GM18907 (cell line): Measurements from ENCODE around the gene RGS7.

Source experiments
- ATAC-seq: cut with Tn5 transposase; IDR thresholded peaks from one replicate; pipeline ENCODE4 v1.9.1; 2021; ENCODE audit warnings: mild to moderate bottlenecking, moderate library complexity; ENCODE audit not compliant: unreplicated experiment

The RGS7 gene

DNA sequence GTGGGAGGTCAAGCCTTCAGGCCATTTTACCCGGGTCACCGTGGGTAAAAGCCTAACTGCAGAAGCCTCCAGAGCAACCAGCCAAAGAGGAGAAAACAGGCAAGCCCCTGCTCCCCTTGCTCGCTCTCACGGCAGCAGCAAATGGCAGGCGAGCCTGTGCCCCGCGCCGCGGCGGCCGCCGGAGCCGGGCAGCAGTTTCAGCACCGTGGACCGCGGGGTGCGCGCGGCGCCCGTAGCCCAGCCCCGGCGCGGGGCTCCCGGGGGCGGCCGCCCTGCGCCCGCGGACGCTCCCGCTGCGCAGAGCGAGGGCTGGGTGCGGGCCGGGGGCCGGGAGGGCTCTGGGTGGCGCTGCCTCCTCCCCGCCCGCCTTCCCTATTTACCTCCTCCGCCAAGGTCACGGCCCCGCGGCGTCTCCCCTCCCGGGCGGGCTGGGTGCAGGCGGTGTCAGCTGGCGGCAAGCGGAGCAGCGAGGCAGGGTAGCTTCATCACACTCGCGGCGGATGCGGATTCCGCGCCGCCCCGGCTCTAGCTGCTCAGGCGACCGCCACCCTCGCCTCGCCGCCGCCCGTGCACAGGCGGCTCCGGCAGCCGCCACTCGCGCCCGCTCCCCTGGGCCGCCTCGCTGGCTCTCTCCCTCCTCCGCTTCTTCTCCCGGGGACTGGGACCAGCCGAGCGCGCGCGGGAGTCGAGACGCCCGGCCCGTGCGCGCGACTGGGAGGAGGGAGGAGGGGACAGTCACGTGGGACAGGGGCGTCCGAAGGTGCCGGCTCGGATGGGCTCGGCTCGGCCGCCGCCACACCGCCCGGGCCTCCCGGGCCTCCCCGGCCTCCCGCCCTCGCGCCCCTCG is at the start of gene RGS7:
Gene RGS7 (minus strand): TSS at position 687 of the 847 bp plus-strand sequence.
- peak; percentile 71 for ATAC-seq

DNA sequence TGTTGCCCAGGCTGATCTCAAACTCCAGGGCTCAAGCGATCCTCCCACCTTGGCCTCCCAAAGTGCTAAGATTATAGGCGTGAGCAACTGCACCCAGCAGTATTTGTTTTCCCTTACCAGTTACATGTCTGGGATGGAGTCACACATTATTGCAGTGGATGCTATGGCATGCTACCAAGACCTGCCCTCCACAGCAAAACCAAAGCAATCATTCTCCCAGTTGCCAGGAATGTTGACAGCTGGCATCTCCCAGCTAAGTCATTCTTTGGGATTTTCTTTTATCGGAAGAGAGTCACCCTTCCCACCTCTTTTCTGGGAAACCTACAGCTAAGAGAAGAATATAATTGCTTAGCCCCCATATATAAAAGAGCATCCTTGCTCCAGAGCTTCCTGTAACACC is 49.4 kb upstream of the RGS7 start:
- ATAC-seq: no peak

DNA sequence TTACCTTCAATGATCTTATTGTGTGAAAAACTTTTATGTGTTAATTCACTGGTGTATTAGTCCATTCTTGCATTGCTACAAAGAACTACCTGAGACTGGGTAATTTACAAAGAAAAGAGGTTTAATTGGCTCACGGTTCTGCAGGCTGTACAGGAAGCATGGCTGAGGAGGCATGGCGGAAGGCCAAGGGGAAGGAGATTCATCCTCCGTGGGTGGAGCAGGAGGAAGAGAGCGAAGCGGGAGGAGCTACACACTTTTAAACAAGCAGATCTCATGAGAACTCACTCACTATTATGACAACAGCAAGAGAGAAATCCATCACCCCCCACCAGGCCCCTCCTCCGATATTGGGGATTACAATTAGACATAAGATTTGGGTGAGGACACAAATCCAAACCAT is 44.2 kb upstream of the RGS7 start:
- no peak for ATAC-seq

DNA sequence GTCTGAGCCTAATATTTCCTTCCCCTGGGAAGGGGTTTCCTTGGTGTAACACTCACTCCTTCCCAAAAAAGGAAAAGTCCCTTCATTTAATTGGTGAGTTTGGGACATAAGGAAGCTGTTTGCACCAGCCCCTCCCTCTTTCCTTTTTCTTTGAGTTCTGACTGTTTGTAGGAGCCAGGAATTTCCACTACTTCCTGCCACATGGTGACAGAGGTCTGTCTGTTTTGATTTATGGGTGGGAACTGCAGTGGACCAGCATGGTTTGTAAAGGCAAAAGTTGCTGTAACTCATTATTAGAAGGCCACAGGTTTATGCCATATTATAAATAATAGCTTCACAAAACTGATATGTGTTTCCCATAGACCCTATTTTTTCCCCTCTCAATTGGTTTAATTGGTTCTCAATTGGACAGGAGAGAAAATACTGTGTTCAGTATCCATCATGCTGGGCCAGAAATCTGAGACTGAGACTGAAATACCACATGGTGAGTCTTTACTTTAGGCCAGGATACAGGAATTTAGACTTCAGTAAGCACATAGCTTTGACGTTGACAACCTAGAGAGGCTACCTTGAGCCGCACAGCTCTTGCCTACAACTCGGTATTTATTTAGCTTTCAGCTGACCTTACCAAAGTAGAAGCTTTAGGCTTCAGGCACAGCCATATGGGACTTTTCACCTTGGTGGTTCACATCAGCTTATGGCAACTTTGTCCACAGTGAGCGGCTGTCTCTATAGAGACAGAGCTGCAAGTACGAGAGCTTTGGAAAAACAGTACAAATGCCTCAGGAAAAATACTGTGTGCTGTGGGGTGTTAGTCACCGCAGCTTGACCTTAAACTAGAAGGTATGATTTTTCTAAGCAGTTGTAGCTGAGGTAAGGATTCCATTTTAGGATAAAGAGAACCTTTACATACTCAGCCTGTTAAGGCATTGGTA is 40.0 kb upstream of the RGS7 start:
- no peak for ATAC-seq

DNA sequence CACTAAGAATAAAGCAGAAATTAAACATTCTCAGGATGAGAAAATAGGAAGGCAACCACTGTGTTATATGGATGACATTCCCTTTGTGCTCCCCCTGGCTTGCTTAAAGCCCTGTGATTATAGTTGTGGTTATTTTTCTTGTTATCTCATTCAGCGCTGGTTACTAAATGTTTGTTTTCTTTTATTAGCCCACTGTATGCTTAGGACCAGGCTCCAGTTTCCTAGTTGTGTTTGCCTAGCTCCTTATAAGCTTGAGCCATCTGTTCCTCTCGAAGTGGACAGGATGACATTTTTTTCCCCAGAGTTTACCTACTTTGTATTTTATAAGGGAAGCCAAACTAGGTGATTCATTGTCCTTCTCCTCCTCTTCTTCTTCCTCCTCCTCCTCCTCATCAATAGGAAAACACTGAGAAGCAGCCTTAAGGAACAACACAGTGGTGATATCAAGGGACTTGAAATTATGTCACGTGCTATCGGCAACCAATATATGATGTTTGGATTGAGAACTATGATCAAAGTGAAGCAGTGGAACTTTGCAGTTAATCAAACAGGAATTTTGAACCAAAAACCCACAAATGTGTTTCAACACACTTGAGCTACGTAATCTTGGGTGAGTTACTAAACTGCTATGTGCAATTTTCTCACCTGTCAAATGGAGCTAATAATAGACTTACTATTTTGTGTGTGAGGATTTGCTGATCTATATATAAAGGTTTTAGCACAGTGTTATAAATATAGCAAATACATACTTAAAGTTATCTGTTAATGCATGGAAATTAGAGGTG is 35.1 kb upstream of the RGS7 start:
- ATAC-seq: no peak

DNA sequence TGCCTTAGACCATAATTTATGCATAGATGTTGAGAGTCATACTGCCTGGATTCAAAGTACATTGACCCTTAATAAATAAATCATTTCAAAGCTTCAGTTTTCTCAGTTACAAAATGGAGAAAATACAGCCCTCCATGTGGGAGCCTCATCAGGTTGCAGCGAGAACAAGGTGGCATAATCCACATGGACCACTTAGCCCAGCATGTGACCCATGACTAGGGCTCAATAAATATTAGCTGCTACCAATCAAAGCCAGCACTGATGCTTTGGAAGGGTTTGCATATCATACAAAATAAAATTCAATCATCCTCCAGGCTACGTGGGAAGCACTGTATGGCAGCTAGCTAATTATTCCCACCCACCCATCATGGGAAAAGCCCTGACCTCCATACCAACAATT is 33.5 kb upstream of the RGS7 start:
- no peak for ATAC-seq

DNA sequence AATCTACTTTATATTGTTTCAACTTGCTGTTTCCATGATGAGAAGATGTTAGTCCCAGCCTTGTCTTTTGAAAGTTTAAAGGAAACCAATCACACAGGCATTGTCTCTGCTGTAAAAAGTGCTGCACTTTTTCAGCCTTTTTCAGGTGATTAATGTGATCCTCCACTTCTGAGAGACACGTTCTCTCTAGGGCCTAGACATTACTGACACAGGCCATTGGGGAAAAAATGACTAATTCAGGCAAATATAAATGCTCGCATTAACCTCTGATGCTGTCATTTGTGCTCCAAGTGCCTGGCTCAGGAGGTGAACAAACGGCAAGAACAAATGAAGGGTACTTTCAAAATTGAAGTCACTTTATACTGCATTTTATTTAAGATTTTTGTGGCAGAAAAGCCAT is 32.4 kb upstream of the RGS7 start:
- no peak for ATAC-seq

DNA sequence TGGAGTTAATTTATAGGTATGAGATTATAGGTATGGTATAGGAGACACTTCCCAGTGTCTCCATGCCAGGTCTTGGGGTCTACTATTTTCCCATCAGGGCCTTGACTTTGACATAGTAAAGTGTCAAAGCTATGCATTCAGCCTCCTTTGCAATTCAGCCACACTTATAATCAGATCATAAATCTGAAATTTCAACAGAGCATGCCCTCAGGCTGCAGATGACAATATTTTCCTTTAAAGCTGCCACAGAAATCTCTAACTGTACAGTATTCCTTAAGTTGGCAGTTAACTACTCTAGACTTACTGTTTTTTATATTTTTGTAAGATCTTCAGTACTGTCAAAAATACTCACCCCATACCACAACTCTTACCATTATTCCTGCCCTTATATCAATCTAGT is 30.2 kb upstream of the RGS7 start:
- no peak for ATAC-seq

DNA sequence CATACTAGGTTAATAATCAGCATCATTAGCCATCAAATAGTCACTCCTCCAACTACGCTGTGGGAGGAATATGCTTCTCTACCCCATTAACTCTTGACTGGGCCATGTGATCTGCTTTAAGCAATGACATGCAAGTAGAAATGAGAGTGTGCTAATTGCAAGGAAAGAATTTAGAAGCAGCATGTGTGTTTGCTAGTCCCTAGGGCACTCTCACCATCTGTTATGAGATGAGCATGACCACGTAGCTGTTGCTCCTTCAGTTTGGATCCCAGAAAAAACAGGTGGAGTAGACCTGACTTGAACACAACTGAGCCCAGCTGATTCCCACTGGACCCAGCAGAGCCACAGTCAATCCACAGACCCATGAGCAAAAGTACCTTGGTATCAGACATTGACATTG is 19.7 kb upstream of the RGS7 start:
- ATAC-seq: no peak

DNA sequence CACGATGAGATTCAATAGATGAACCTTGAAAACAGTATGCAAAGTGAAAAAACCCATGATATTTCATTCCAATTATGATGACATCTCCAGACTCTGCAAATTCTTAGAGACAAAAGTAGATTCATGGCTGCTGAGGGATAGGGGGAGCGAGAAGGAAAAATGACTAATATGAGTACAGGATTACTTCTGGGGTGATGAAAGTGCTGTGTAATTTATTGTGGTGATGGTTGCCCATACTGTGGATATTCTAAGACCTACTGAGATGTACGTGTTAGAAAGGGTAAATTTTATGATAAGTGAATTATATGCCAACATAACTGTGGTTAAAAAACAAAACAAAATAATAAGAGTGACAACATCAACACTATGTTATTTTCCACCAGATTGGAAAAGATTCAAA is 18.9 kb upstream of the RGS7 start:
- ATAC-seq: no peak

DNA sequence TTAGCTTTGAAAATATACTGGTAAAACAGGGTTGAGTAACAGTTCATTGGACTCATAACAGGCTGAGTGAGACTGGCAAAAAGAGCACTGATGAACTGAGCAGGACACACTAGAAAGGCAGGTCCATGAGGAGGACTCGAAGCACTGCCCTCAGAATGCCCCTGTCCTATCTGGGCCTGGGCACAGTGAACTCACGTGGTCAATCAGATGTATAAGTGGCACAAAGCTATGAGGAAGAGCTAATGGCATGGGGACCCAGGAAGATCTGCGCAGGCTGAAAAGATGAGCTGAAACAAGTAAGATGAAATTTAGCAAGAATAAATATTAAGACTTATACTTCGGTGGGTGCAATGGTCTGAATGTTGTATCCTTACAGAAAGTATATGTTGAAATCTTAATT is 9.2 kb upstream of the RGS7 start:
- ATAC-seq: no peak

DNA sequence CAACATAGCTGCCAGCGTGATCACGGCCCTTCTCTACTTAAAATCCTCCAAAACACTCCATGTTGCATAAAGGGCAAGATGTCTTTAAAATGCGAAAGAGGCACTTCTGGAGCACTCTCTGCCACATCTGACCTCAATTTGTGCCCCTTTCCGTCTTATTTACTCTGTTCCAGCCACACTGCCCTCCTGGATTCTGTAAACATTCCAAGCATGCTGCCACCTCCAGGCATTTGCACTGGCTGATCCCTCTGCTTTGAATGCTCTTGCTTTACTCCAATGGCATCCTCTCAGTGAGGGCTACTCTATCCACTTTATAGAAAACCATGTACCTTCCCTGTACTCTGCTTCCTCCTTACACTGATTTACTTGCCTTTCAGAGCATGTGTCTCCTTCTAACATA is 5.3 kb upstream of the RGS7 start:
- ATAC-seq: no peak

DNA sequence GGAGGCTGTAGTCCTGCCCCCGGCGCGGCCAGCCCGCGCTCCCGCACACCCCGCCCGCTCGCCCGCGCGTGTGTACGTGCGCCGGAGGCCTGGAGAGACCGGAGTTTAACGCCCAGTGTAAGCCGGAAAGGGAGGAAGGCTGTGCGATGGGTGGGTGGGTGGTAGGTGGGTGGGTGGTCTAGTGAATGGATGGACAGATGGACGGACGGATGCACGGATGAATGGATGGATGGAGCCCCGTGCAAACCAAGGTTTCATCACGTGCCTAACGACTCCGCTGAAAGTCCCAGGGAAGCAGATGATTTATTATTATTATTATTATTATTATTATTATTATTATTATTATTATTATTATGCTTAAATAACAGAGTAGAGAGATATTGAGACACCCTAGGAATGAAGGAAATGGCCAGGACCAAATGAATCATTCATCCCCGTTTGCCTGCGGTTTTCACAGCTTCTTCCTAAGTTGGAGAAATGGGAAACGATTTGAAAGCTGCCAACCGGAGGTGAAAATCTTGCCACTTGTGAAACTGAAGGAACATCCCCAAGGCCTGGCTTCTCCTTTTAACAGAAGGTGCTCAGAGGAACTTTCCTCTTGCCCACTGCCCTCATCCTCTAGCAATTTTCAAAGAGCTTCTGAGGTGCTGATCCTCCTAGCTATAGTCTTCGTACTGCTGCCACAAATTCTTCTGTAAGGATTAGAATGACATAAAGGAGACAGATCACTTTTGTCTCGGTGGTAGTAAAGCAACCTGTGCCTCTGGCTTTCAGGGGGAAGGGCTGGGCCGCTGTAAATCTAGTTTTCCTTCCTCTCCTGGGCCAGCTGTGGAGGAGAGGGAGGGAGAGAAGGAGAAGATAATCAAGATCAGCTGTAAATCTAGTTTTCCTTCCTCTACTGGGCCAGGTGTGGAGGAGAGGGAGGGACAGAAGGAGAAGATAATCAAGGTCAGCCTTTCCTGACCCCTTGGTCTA is 648 bp upstream of the RGS7 start:
- no peak for ATAC-seq

DNA sequence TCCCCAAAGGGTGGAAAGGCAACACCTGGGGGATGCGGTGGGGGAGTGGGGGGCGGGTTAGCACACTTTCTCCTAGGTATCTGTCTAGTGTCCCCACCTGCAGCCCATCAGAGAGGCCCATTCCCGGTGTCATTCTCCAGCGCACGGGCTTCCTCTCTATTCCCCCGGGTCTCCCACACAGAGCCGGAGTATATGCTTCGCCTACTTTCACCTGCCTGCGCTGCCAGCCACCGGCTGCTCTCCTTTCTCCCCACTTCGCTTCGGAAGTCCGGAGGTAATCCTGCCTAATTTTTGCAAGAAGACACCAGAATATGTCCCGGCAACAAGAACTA is 852 bp downstream of the RGS7 start:
- no peak for ATAC-seq

DNA sequence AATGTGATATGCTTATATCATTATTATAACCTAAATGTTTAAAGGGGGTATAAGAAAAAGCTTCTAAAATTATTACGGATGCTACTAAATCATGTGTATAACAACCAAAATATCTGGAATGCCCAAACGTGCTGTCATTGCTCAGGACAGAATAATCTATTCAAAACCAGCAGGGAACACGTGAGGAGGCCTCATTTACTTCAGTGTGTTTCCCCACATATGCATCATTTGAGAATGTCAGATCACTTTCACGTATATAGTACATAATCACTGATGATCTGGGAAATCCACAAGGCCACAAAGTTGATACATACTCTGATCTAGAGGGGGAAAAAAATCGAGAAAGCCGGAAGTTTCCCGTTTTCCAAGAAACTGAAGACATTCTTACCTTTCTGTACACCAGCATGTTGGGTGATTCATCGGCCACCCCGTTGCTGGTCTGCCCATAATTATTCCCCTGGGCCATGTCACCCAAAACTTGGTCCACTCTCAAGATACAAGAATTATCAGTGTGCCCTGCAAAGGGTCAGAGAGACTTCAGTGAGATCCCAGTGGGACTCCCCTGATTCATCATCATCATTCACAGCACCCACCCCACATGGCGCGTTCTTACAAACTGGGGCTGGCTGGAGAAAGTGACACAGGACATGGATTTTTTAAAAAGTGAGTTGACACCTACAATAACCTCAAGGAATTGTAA is 1.5 kb downstream of the RGS7 start:
- ATAC-seq: no peak

DNA sequence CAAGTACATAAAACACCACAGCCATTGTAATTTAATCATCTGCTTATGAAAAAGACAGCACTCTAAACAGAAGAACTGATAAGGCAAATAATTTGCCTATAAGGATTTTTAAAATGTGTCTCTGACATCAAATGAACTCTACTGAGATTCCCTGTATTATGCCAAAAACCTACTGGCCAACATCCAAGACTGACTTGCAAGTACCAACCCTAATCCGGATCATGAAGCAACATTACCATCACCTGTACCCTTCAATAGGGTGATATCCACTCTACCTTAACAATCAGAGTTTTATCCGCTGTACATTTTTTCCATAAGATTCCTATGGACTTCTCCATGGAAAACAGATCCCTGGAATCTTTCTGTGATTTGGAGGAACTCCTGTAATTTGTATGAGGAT is 4.6 kb downstream of the RGS7 start:
- ATAC-seq: no peak

DNA sequence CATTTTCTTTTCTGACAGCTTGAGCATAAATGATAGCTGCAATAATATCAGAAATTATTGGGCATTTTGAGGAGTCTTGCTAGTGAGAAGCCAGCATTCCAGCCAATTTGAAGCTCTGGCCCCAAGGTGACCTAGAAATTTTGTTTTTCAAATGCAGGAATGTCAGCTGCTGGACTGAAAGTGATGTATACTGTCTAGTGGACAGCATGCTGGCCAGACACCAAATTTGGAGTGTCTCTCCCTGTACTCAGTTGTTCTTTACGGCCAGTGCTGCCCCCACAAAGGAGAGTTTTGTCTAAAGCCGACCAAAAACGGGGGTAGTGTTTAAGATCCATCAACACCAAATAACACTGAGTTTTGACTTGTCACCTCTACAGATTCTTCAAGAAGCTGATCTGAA is 5.2 kb downstream of the RGS7 start:
- no peak for ATAC-seq

DNA sequence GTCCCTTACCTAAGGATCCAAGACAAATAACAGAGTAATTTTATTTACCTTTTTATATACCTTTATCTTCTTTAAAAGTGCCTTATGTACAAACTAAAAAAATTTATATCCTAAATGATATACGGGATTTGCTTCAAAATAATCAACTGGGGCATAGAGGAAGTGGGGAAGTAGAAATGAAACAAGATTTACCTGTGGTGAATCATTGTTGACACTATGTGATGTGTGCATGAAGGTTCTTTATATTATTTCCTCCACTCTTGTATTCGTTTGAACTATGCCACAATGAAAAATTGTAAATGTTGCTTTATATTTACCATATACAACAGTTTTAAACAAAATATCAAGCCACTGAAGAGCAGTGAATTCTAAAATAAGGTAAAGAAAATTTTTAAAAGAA is 13.0 kb downstream of the RGS7 start:
- no peak for ATAC-seq

DNA sequence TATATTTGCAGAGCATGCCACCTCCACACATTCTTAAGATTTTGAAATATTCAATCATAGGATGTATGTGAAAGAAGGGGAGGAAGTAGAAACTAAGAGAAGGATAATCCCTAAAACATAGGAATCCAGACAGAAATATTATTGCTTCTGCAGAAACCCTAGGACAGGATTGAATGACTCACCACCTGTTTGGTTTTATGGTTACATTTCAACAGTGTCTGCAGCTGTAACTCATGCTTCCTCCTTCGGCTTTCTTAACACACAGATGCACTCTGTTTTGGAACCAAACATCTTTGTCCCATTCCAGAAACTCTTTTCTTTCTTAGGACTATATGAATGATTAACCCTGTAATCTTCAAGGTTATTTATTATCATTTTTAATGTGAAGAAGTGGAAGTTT is 20.7 kb downstream of the RGS7 start:
- no peak for ATAC-seq

DNA sequence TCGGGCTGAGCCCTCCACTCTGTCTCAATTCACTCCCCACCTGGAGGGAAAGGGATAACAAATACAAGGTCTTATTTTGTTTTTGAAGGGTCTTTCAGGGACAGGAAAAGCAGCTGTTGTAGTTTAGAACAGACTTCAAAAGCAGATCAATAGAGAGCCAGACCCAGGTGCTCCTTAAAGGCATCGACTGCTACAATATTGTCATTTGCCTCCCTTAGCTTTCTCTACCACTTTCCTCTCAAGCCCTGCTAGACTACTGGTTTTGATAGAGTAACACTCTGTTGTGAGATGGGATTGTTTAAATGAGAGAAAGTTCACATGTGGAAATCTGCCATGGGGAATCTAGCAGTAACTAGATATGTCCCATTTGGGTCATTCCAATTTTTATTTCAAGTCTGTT is 24.0 kb downstream of the RGS7 start:
- ATAC-seq: no peak
